HepG2 (cell line): ENCODE data around the gene FNDC3B. TPM values are rescaled to one million over a fixed set of nuclear protein-coding genes. Genes with fewer than 3 reads are reported as not detected.

ENCODE experiments used
- E2F5 ChIP-seq: sonication (generic); formaldehyde crosslinking; conservative IDR thresholded peaks from 2 replicates; pipeline ENCODE4 v1.4.0; 2020; ENCODE audit warnings: missing genetic modification reagents
- FOXO1 ChIP-seq: sonication (generic); formaldehyde crosslinking; IDR thresholded peaks from 2 replicates; pipeline ENCODE4 v1.4.0; 2020; ENCODE audit warnings: missing genetic modification reagents
- HHEX ChIP-seq: IDR thresholded peaks from 2 replicates; pipeline ENCODE4 v1.6.1; 2016; ENCODE audit warnings: control low read depth
- KLF15 ChIP-seq: sonication (generic); formaldehyde crosslinking; IDR thresholded peaks from 2 replicates; pipeline ENCODE4 v1.8.1; 2023; ENCODE audit warnings: borderline replicate concordance, mild to moderate bottlenecking, inconsistent platforms, missing genetic modification reagents, mixed read lengths
- MEIS2 ChIP-seq: sonication (generic); formaldehyde crosslinking; IDR thresholded peaks from 2 replicates; pipeline ENCODE4 v1.9.0; 2021; ENCODE audit warnings: mild to moderate bottlenecking, missing genetic modification reagents
- MYPOP ChIP-seq: sonication (generic); formaldehyde crosslinking; IDR thresholded peaks from 2 replicates; pipeline ENCODE4 v1.8.1; 2023; ENCODE audit warnings: mild to moderate bottlenecking, moderate library complexity, missing genetic modification reagents
- NR2F2 ChIP-seq: IDR thresholded peaks from 2 replicates; pipeline ENCODE4 v1.6.1; 2012; ENCODE audit warnings: low read depth, inconsistent platforms, borderline replicate concordance
- PCBP1 ChIP-seq: fragments of 200-400 bp; formaldehyde crosslinking; IDR thresholded peaks from 2 replicates; pipeline ENCODE4 v1.6.1; 2017; ENCODE audit warnings: mild to moderate bottlenecking, low read depth, low read length, borderline replicate concordance
- SRSF1 ChIP-seq: fragments of 200-400 bp; formaldehyde crosslinking; optimal IDR thresholded peaks from 2 replicates; pipeline ENCODE3; 2017; ENCODE audit warnings: mild to moderate bottlenecking, low read depth, low read length, moderate library complexity
- SRSF4 ChIP-seq: fragments of 200-400 bp; formaldehyde crosslinking; IDR thresholded peaks from one replicate; pipeline ENCODE4 v1.6.1; 2018; ENCODE audit warnings: mild to moderate bottlenecking, low read depth, low read length, moderate library complexity; ENCODE audit not compliant: poor library complexity, severe bottlenecking
- ZBTB49 ChIP-seq: sonication (generic); formaldehyde crosslinking; IDR thresholded peaks from 2 replicates; pipeline ENCODE4 v1.4.0; 2020; ENCODE audit warnings: missing genetic modification reagents, borderline replicate concordance
- ZNF280B ChIP-seq: sonication (generic); formaldehyde crosslinking; IDR thresholded peaks from 2 replicates; pipeline ENCODE4 v1.5.0; 2020; ENCODE audit warnings: missing genetic modification reagents, mild to moderate bottlenecking, borderline replicate concordance
- ZNF281 ChIP-seq: sonication (generic); formaldehyde crosslinking; IDR thresholded peaks from 2 replicates; pipeline ENCODE4 v1.4.0; 2020; ENCODE audit warnings: missing genetic modification reagents, borderline replicate concordance
- ZNF333 ChIP-seq: sonication (generic); formaldehyde crosslinking; IDR thresholded peaks from 2 replicates; pipeline ENCODE4 v1.4.0; 2020; ENCODE audit warnings: mild to moderate bottlenecking, missing genetic modification reagents, borderline replicate concordance
- ZSCAN20 ChIP-seq: sonication (generic); formaldehyde crosslinking; IDR thresholded peaks from 2 replicates; pipeline ENCODE4 v1.4.0; 2020; ENCODE audit warnings: missing genetic modification reagents, mild to moderate bottlenecking, borderline replicate concordance
- polyA plus RNA-seq, 8 experiments: library from polyadenylated mRNA; depleted of rRNA in 3 of 8; stranded (reverse) in 7 of 8; unstranded in 1 of 8; fragments of >200 nt; fragmentation: Illumina TruSeq in 4 of 8; extraction: Trizol in 4 of 8; gene quantifications; 2 replicates each; pipeline versions ENCODE4 v1.2.1 to v1.2.3, GENCODE V29; 2011 to 2016; ENCODE audit warnings: low read depth in 4 of 8, missing spikeins in 1 of 8, mixed read lengths in 1 of 8; ENCODE audit not compliant: insufficient read depth in 1 of 8
- total RNA-seq, 5 experiments: library from RNA; depleted of rRNA; stranded (reverse); fragments of >200 nt; fragmentation: Illumina TruSeq; extraction: Trizol; gene quantifications; 2 replicates each; pipeline ENCODE4 v1.2.3, GENCODE V29; 2016; ENCODE audit warnings: low read depth in 1 of 5

FNDC3B gene
- total and polyA plus RNA-seq, 2 of the 13 experiments (the other 11 are each of a cell fraction or from before 2014, with no cell fraction given), result 74.8 to 103 TPM

GRCh38 chr3:172129850-172130716, 90.7 kb downstream of the FNDC3B start (continued):
- no peak for TF ChIP-seq ZNF280B (CRISPR knock-in tag)
- no peak for TF ChIP-seq KLF15 (CRISPR knock-in tag)
- TF ChIP-seq MEIS2 (CRISPR knock-in tag), result peak; percentile 86; the same call in 1 of the 2 replicates
- no peak for TF ChIP-seq ZBTB49
- no peak for TF ChIP-seq ZSCAN20
- no peak for TF ChIP-seq MYPOP (CRISPR knock-in tag)
- peak; percentile 55; the same call in 1 of the 2 replicates for TF ChIP-seq NR2F2
- no peak for TF ChIP-seq SRSF4
- no peak for TF ChIP-seq SRSF1
- 0 out of 2 replicates have a peak, but pooled peaks have one; percentile 36 for TF ChIP-seq E2F5 (CRISPR knock-in tag)
- no peak for TF ChIP-seq PCBP1
- peak; percentile 93 for TF ChIP-seq ZNF333 (CRISPR knock-in tag)
- TF ChIP-seq HHEX (CRISPR knock-in tag), result 0 out of 2 replicates have a peak, but pooled peaks have one; percentile 16
- peak; percentile 63; the same call in 1 of the 2 replicates for TF ChIP-seq ZNF281 (CRISPR knock-in tag)
- peak; percentile 57; the same call in 1 of the 2 replicates for TF ChIP-seq FOXO1 (CRISPR knock-in tag)
